Naive B cell (primary cell): ENCODE measurements around the gene CCSER1. TPM values are rescaled to one million over a fixed set of nuclear protein-coding genes. Genes with fewer than 3 reads are reported as not detected.
A peak's percentile ranks its signal among the peaks of the same experiment; 100 is the strongest.

Source experiments
- ATAC-seq, 2 donors: fragments of 150-1000 bp; cut with Tn5 transposase; 2 replicates each; pipeline ENCODE4 v1.10.0; 2021; ENCODE audit warnings: low read depth in 2 of 2, mild to moderate bottlenecking in 2 of 2, moderate library complexity in 2 of 2
- DNase-seq: peaks from one replicate; pipeline ENCODE4 v3.0.0; 2022
- H3K27ac Mint-ChIP-seq, 6 donors: one replicate each; pipeline ENCODE4 v1.8.0; 2020 to 2022; ENCODE audit warnings: mild to moderate bottlenecking in 6 of 6, mixed read lengths in 6 of 6, moderate library complexity in 5 of 6, inconsistent platforms in 2 of 6
- H3K27me3 Mint-ChIP-seq, 3 donors: one replicate each; pipeline ENCODE4 v1.8.0; 2021 to 2022; ENCODE audit warnings: mixed read lengths in 3 of 3, mild to moderate bottlenecking in 1 of 3
- H3K36me3 Mint-ChIP-seq, 2 donors: one replicate each; pipeline ENCODE4 v1.8.0; 2020 to 2022; ENCODE audit warnings: mixed read lengths in 2 of 2, inconsistent platforms in 1 of 2, mild to moderate bottlenecking in 1 of 2
- H3K4me1 Mint-ChIP-seq, 3 donors: one replicate each; pipeline ENCODE4 v1.8.0; 2020 to 2022; ENCODE audit warnings: mixed read lengths in 3 of 3, inconsistent platforms in 1 of 3, mild to moderate bottlenecking in 1 of 3, moderate library complexity in 1 of 3
- H3K4me3 Mint-ChIP-seq, 8 donors: one replicate each; pipeline ENCODE4 v1.8.0; 2020 to 2022; ENCODE audit warnings: mild to moderate bottlenecking in 8 of 8, mixed read lengths in 8 of 8, moderate library complexity in 8 of 8, inconsistent platforms in 2 of 8
- H3K9me3 Mint-ChIP-seq, 7 donors: one replicate each; pipeline ENCODE4 v1.8.0; 2020 to 2022; ENCODE audit warnings: mixed read lengths in 7 of 7, mild to moderate bottlenecking in 5 of 7, inconsistent platforms in 2 of 7, moderate library complexity in 1 of 7
- polyA plus RNA-seq, 6 donors: library from polyadenylated mRNA; unstranded; fragments of 300-500 nt; fragmentation: Illumina TruSeq; gene quantifications; one replicate each; pipeline ENCODE4 v1.2.3, GENCODE V29; 2021; ENCODE audit warnings: low read depth in 6 of 6

The CCSER1 gene
- polyA plus RNA-seq, 6 donors from 2014 or later: 4.4 to 16.4 (median 14.9) TPM; not detected in 1

DNA sequence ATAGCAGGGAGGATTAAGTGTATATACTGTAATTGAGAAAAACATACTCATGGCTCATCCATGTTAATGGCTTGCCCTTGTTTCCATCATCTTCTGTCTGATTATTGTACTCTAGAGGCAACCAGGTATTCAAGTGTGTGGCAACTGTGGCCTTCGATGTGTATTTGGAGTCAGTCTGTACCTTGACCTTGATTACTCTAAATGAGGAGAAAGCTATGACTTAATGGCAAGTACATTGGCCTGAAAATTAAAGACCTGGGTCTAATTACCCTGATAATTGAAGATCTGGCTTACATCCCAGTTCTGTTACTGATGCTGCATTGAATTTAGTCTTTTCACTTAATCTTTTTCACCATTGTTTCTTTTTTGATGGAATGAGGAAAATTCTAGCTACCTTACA is 409.2 kb downstream of the CCSER1 start:
- ATAC-seq (no peak), DNase-seq (no peak)
- Mint-ChIP-seq H3K27ac (no peak overlapping the region), H3K36me3 (no peaks in the 10 kb centered on the region), H3K4me1 (no peaks in the 10 kb centered on the region), H3K9me3 (no peaks in the 10 kb centered on the region), H3K27me3 (no peaks in the 10 kb centered on the region), H3K4me3 (no peak overlapping the region)

DNA sequence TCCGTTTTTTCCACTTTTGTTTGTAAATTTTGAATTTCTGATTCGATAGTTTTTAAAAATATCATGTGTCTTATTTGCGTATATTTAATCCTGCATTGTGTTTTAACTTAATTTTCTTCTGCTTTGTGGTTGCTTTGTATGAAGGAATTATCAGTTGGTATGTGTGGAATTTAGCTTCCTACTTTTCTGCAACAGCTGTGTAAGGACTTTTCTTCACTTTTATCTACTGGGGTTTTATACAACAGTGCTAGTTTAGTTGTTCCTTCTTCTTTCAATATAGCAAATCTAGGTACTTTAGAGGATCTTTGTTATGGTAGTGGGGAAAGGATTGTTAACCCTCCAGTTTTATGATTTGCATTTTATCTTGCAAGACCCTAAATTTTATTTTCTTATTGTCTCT is 410.3 kb downstream of the CCSER1 start:
- Mint-ChIP-seq H3K4me3 (no peak overlapping the region), H3K4me1 (no peaks in the 10 kb centered on the region), H3K36me3 (no peaks in the 10 kb centered on the region), H3K9me3 (no peaks in the 10 kb centered on the region), H3K27ac (no peak overlapping the region), H3K27me3 (no peaks in the 10 kb centered on the region)
- ATAC-seq (no peak), DNase-seq (no peak)

DNA sequence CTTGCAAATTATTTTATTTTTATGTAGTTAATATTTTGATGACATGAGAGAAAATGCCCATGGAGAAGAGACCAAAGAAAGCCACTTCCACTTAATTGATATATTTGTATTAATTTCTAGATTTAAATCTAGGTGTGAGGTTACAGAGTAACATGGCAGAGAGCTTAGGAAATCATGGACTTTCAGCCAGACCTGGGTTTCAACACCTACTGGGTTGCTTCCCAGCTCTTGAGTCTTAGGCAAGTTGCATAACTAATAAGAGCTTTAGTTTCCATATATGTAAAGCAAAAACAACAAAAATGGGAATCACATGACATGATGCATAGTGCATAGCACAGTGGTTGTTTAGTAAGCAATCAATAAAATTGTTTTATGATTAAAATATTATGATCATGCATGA is 413.3 kb downstream of the CCSER1 start:
- DNase-seq (no peak), ATAC-seq (no peak)
- H3K9me3 Mint-ChIP-seq: no peaks in the 10 kb centered on the region
- H3K36me3 Mint-ChIP-seq: no peaks in the 10 kb centered on the region
- H3K27ac Mint-ChIP-seq: peak overlapping the region in 1 of 6 donors; percentile 77
- peaks cover 0 to 2% (median 0%) of the 10 kb centered on the region in 3 donors for H3K4me1 Mint-ChIP-seq
- no peak overlapping the region for H3K4me3 Mint-ChIP-seq
- H3K27me3 Mint-ChIP-seq: no peaks in the 10 kb centered on the region

DNA sequence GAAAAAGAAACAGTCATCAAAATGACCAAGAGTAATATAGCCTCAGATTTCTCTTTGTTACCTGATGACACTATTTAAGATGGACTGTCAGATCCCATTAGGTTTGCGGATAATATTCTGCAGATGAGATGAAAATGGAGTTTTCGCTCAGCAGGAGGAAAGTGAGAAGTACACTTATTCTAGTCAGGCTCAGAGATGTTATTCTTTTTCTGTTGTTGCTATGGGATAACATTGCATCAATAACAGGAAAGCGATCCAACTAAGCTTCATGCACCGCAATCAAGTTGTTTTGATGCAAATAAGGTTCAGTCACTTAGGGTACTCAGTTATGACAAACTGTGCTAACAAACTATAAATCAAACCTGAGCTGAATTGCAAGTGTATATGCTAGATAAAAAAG is 415.0 kb downstream of the CCSER1 start:
- Mint-ChIP-seq H3K36me3 (no peaks in the 10 kb centered on the region), H3K4me3 (no peak overlapping the region), H3K9me3 (no peaks in the 10 kb centered on the region), H3K27me3 (no peaks in the 10 kb centered on the region), H3K4me1 (peaks cover 0 to 11% (median 4%) of the 10 kb centered on the region in 3 donors), H3K27ac (no peak overlapping the region)
- DNase-seq: no peak
- ATAC-seq: no peak

DNA sequence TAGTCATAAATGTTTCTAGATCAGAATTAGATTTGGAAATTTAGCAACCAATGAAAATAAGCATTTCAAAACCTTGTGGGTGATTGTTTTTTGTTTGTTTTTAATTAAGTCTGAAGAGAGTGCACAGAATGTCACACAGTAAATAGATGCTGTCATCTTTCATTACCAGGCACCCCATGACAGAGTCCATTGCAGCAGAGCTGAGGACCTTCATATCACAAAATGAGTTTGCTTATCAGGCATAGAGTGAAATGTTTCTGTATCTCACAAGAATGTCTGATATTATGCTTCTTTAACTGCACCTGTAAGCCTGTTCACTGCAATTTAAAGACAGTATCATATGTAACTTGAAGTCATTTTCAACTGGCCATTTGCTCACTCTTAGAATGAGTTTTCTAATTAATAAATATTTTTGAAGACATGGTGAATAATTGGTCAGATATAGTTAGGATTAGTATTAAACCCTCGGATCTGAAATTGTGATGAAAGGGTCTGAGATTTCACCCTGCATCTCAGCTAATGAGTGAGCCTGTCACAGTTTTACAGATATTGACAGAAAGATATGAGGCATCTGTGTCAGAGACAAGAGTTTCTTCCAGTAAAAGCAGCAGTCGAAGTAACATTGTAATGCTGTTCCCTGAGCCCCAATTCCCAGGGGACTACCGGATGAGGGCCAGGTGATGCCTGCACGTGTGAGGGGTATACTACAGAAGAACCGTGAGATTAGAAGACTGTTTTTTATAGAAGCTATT is 416.4 kb downstream of the CCSER1 start:
- Mint-ChIP-seq H3K27me3 (no peaks in the 10 kb centered on the region), H3K9me3 (no peaks in the 10 kb centered on the region), H3K36me3 (no peaks in the 10 kb centered on the region), H3K4me3 (no peak overlapping the region), H3K4me1 (peaks cover 0 to 11% (median 4%) of the 10 kb centered on the region in 3 donors), H3K27ac (peak overlapping the region in 2 of 6 donors; percentile 4 to 8)
- ATAC-seq: no peak
- no peak for DNase-seq

DNA sequence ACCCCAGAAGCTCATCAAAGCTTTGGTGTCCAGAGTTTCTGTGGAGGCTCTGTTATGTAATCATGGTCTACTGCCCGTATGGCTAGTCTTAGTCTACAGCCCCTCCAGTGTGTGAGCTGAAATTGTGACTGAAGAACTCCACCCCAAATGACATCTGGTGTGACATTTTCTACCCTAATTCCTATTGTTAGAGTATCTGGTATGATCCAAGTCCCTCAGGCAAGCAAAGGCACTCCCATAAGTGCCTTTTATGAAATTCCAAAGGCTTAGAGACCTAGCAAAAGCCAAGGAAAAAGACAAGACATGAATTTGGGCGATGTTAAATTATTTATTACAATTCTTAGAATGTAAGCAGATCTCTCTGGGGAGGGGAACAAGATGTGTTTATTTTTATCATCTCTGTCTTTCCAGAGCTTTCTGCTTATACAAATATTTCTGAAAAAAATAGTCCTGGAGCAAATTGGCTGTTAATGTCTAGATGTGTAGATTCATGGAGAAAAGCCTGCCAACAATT is 417.4 kb downstream of the CCSER1 start:
- H3K36me3 Mint-ChIP-seq: no peaks in the 10 kb centered on the region

DNA sequence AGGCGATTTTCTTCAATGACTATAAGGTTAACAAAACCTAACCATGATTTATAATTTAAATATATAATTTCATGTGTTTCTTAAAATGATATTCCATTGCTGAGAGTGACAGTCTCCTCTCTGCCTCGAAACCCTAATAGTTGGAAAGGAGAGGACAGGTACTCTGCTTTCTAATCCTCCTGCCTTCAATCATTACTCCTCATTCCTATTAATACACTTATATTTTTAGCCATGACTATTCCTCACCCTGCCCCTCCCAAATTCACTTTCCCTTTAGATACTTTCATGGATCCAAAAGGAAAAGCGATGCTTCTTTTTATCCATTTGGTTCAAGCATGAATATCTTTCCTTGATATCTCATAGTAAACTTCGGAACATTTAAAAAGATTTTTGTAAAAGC is 418.2 kb downstream of the CCSER1 start:
- H3K9me3 Mint-ChIP-seq: no peaks in the 10 kb centered on the region
- no peak overlapping the region for H3K4me3 Mint-ChIP-seq
- no peaks in the 10 kb centered on the region for H3K27me3 Mint-ChIP-seq
- H3K36me3 Mint-ChIP-seq: no peaks in the 10 kb centered on the region
- DNase-seq: no peak
- peaks cover 0 to 11% (median 4%) of the 10 kb centered on the region in 3 donors for H3K4me1 Mint-ChIP-seq
- peak overlapping the region in 1 of 6 donors; percentile 78 for H3K27ac Mint-ChIP-seq
- no peak for ATAC-seq

More for the DNA sequence above, 417.4 kb downstream of the CCSER1 start:
- H3K9me3 Mint-ChIP-seq: no peaks in the 10 kb centered on the region
- no peak for ATAC-seq
- no peak overlapping the region for H3K4me3 Mint-ChIP-seq
- no peaks in the 10 kb centered on the region for H3K27me3 Mint-ChIP-seq
- H3K4me1 Mint-ChIP-seq: peaks cover 0 to 11% (median 4%) of the 10 kb centered on the region in 3 donors
- no peak for DNase-seq
- H3K27ac Mint-ChIP-seq: no peak overlapping the region

DNA sequence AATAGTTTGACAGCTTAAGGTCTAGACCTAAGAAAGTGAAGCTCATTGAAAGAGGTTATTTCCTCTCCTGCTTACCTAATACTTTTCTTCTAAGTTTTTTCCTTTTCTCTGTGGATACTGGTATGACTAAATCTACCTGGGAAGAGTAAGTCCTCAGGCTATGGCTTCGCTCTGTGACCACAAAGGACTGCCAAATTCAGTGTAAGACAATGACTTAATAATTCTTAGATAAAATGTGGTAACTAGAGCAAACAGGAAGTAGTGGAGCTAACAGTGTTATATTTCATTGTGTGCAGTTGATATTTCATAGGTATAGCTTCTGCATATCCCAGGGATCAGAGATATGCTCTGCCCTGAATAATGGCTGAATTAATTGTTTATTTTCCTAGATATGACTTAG is 418.9 kb downstream of the CCSER1 start:
- Mint-ChIP-seq H3K4me3 (no peak overlapping the region), H3K4me1 (peaks cover 0 to 11% (median 4%) of the 10 kb centered on the region in 3 donors), H3K36me3 (no peaks in the 10 kb centered on the region), H3K27ac (peak overlapping the region in 1 of 6 donors; percentile 39), H3K27me3 (no peaks in the 10 kb centered on the region), H3K9me3 (no peaks in the 10 kb centered on the region)
- ATAC-seq (no peak), DNase-seq (no peak)

DNA sequence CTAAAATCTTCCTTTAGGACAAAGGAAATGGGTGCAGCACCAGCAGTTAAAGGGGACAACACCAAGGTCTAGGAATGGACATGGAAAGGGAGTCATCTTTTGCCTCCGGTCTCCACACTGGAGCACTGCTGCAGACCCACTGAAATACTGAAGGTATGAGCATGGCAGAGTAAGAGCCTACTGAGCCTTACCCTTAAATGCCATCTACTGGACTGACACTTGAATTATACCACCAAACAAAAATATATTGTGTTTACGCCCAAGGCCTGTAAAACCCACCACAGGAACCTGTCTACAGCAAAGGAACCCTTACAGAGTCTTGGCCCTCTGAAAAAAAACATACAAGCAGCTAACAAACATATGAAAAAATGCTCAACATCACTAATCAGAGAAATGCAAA is 443.4 kb downstream of the CCSER1 start:
- no peak for DNase-seq
- Mint-ChIP-seq H3K27ac (no peak overlapping the region), H3K9me3 (peaks cover 0 to 6% (median 2%) of the 10 kb centered on the region in 7 donors), H3K36me3 (peaks cover 0 to 13% of the 10 kb centered on the region in 2 donors), H3K4me1 (peaks cover 0 to 9% (median 9%) of the 10 kb centered on the region in 3 donors), H3K4me3 (no peak overlapping the region), H3K27me3 (no peaks in the 10 kb centered on the region)
- no peak for ATAC-seq

DNA sequence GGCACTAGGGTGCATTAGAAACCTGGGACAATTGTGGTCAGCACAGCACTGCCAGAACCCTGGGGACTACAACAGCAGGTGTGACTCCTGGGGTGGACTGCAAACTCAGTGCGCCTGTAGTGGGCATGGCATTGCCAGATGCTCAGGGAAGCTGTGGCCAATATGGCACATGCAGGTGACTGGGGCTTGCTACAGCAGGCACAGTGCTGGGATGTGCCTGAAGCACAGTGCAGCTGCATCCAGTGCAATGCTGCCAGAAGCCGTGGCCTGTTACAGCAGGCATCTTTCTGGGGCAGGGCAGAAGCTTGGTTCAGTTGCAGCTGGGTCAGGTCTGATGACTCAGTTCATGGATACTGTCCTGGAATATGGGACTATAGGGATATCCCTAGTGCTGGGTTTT is 445.8 kb downstream of the CCSER1 start:
- DNase-seq (no peak), ATAC-seq (no peak)
- Mint-ChIP-seq H3K4me1 (peaks cover 0 to 9% (median 6%) of the 10 kb centered on the region in 3 donors), H3K27me3 (no peaks in the 10 kb centered on the region), H3K27ac (no peak overlapping the region), H3K9me3 (peaks cover 0 to 5% (median 2%) of the 10 kb centered on the region in 7 donors), H3K36me3 (peaks cover 0 to 13% of the 10 kb centered on the region in 2 donors), H3K4me3 (no peak overlapping the region)

DNA sequence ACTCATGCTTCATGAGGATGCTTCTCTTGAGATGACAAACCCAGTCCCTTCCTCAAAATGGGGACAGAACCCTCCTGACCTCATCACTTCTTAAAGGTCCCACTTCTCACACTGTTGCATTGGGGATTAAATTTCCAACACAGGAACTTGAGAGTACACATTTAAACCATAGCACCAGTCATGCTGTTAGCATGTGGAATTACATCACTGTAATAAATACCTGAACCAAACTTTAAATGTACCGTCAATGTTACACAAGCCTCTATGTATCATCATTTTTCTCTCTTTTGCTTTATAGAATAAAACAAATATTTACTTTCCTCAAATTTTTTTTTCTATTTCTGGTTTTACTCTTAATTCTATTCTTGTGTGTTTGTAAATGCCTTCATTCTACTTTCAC is 448.2 kb downstream of the CCSER1 start:
- Mint-ChIP-seq H3K27me3 (no peaks in the 10 kb centered on the region), H3K27ac (no peak overlapping the region), H3K9me3 (peaks cover 0 to 5% (median 2%) of the 10 kb centered on the region in 7 donors), H3K4me3 (no peak overlapping the region), H3K4me1 (no peaks in the 10 kb centered on the region), H3K36me3 (peaks cover 0 to 13% of the 10 kb centered on the region in 2 donors)
- ATAC-seq (no peak), DNase-seq (no peak)

DNA sequence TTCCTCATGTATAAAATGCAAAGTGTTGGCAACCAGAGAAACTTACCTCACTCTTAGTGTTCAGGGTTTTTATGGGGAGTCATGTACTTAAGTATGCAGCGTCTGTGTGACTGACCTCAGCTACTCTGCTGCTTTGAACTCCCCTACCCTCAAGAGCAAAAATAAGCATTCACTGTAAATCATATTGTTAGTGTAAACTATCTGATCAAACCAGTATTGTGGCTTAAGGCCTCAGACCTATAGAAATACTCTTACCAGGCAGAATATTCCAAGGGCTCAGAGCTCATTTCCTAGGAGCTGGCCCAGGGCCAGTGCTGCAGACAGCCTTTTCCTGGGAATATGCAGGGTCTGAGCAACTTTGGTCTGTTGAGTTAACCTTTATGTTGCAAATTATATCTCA is 453.1 kb downstream of the CCSER1 start:
- Mint-ChIP-seq H3K27ac (no peak overlapping the region), H3K4me3 (no peak overlapping the region), H3K36me3 (no peaks in the 10 kb centered on the region), H3K4me1 (no peaks in the 10 kb centered on the region), H3K9me3 (peaks cover 0 to 2% (median 0%) of the 10 kb centered on the region in 7 donors), H3K27me3 (no peaks in the 10 kb centered on the region)
- ATAC-seq: no peak
- DNase-seq: no peak

DNA sequence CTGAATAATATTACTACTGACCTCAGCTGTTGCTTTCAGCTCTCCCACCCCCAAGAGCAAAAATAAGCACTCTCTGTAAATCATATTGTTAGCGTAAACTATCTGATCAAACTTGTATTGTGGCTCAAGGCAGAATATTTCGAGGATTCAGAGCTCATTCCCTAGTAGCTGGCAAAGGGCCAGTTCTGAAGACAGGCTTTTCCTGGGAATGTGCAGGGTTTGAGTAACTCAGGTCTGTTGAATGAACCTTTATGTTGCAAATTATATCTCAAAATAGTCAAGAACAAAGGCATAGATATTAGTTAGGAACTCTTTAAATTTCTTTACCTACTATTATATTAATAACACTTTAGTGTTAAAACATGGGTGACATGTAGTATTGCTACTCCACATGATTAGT is 454.9 kb downstream of the CCSER1 start:
- H3K4me1 Mint-ChIP-seq: no peaks in the 10 kb centered on the region
- ATAC-seq: no peak
- H3K27ac Mint-ChIP-seq: no peak overlapping the region

DNA sequence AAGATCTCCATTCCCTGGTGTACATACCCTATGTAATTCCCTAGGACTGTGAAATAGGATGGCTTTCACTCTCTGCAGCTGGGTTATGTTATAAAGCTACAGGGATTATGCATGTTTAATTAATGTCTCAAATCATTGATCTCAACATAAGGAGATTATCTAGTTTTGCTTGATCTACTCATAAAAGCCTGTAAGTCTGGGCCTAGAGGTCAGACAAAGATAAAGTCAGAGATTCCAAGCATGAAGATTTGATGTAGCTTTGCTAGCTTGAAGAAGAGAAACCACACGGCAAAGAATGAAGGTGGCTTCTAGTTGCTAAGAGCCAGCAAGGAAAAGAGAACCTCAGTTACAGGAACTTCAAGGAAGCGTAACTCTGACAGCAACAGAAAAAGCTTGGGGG is 456.9 kb downstream of the CCSER1 start:
- H3K4me1 Mint-ChIP-seq: no peaks in the 10 kb centered on the region
- no peaks in the 10 kb centered on the region for H3K27me3 Mint-ChIP-seq
- H3K27ac Mint-ChIP-seq: no peak overlapping the region
- no peaks in the 10 kb centered on the region for H3K9me3 Mint-ChIP-seq
- H3K4me3 Mint-ChIP-seq: no peak overlapping the region
- peaks cover 0 to 9% of the 10 kb centered on the region in 2 donors for H3K36me3 Mint-ChIP-seq
- ATAC-seq (no peak), DNase-seq (no peak)

More for the DNA sequence above, 454.9 kb downstream of the CCSER1 start:
- DNase-seq: no peak
- Mint-ChIP-seq H3K4me3 (no peak overlapping the region), H3K9me3 (no peaks in the 10 kb centered on the region), H3K27me3 (no peaks in the 10 kb centered on the region), H3K36me3 (no peaks in the 10 kb centered on the region)
